Head of caudate nucleus (tissue), 42 donors: ENCODE data around the gene AIFM3.
A peak's percentile ranks its signal among the peaks of the same experiment; 100 is the strongest.
"Not testable (repeated sequence)": the region's sequence is repeated elsewhere in the genome, so short reads cannot be mapped to it uniquely, and the experiment has no call there.

ENCODE experiments used
- DNase-seq, 42 donors: peaks; one replicate each; pipeline versions ENCODE4 v3.0.0 to v3.0.0-alpha.2; 2020 to 2021; ENCODE audit warnings: mixed read lengths in 7 of 42
- intact Hi-C: fragments of 100-400 bp; cut with DNase I; formaldehyde crosslinking; loops from one replicate; pipeline ENCODE4 v1.15.0; 2022

Gene AIFM3

DNA sequence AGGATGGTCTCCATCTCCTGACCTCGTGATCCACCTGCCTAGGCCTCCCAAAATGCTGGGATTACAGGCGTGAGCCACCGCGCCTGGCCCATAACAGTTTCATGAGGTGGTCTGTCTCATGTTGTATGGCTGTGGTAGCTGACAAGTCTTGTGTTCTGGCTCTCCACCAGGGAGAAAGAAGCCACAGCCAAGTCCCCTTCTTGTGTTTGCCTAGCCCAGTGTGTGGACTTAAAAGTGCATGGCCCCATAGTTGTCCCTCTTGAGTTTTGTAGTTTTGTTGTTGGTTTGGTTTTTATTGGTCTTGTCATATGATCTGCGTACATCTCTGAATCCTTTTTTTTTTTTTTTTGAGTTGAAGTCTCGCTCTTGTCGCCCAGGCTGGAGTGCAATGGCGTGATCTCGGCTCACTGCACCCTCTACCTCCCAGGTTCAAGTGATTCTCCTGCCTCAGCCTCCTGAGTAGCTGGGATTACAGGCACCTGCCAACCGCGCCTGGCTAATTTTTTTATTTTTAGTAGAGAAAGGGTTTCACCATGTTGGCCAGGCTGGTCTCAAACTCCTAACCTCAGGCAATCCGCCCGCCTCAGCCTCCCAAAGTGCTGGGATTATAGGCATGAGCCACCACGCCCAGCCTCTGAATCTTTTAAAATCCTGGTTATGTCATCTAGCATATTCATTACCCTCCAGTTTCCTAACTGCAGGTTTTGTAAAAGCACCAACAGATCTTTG, 27.4 kb upstream of the AIFM3 start:
- intact Hi-C loops, DNase-seq: not testable (repeated sequence)

DNA sequence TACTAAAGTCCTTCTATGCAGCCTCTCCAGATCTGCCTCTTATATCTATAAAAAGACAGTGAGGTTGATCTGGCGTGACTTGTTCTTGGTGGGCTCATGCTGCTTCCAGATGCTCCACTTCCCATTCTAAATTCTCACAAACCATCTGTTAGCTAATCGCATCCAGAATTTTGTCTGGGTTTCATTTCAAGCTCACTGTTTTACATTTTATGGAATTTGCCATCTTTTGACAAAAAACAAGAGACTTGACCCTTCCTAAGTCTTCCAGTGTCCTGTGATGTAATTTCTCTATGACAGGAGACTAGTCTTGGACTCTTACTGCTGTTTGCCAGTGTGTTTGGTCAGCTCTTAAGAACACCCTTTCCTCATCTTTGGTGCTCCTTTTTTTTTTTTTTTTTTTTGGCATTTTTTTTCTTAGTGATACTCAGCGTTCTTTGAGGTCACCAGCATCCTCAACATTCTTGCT, 26.8 kb upstream of the AIFM3 start:
- intact Hi-C loops = no loop called here
- no peak for DNase-seq

- intact Hi-C loops = no loop called here
Observed at GRCh38 chr22:20940904-20941385, 26.1 kb upstream of the AIFM3 start.

DNA sequence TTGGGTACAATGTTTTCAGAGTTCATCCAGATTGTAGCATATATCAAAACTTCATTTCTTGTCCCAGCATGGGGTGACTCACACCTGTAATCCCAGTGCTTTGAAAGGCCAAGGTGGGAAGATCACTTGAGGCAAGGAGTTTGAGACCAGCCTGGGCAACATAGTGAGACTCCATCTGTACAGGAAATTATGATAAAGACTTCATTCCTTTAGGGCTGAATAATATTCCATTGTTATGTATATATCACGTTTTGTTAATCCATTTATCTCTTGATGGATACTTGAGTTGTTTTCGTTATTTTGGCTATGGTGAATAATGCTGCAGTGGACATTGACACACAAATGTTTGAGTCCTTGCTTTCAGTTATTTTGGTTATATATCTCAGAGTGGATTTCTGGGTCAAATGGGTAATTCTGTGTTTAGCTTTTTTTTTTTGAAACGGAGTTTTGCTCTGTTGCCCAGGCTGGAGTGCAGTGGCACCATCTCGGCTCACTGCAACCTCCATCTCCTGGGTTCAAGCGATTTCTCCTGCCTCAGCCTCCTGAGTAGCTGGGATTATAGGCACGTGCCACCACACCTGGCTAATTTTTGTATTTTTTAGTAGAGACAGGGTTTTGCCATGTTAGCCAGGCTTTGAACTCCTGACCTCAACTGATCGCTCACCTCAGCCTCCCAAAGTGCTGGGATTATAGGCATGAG, 24.7 kb upstream of the AIFM3 start:
- intact Hi-C loops, DNase-seq: not testable (repeated sequence)

More at GRCh38 chr22:20940904-20941385, 26.1 kb upstream of the AIFM3 start:
- no peak for DNase-seq

GRCh38 chr22:20943104-20943933, 23.7 kb upstream of the AIFM3 start:
- intact Hi-C loops = no loop called here
- DNase-seq = no peak

GRCh38 chr22:20944042-20944441, 23.0 kb upstream of the AIFM3 start:
- no peak for DNase-seq
- intact Hi-C loops = no loop called here

GRCh38 chr22:20945578-20945934, 21.5 kb upstream of the AIFM3 start:
- intact Hi-C loops = no loop called here
- no peak for DNase-seq

DNA sequence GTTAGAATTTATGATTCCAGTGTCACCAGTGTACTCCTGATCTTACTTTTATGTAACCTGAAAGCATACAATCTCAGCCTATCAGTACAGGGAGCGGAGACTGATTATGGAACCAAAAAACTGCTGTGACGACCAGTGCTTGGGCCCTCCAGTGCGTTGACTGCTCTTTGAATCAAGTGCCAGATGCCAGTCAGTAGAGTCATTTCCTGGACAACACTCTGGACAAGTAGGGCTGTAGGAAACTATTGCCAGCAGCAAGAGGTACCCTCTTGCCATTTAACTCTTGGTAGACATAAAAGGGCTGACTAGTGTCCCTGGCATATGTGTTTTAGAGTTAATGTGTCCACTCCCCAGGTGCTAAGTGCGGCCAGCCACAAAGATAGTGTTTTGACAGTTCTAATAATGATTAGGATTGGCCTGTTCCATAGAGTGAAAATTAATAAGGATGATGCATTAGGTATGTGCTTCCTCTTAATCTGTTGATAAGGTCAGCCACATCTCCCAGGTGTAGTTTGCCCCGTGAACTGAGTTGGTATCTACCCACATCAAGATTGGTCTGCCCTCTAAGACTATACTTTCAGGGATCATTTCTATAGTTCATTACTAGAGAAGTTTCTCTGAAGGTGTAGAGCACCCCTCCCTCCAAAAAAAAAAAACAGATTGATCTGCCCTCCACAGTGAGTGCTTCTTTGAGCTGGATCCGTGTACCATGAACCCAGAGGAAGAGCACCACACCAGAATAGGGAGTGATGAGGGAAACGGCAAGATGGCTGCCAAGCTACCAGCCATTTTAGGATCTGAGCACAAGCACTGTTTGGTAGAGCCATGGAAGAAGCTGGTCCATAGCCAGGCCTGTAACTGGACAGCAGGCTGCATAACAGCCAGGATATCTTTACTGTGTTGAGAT, 20.7 kb upstream of the AIFM3 start:
- intact Hi-C loops = no loop called here
- DNase-seq = no peak

DNA sequence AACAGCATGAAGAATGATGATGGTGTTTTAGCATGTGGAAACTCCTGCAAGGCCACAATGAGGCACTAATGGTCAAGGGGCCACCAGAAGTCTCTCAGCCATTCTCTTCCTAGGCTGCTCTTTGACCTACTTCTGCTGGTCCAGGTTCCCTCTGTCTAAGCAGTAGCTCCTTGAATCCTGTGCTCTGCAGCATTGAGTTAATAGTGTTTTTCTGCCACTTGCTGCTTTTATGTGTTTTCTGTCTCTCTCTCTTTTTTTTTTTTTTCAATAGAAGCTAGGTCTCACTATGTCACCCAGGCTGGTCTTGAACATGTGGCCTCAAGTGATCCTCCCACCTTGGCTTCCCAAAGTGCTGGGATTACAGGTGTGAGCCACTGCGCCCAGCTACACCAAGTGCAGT, 20.1 kb upstream of the AIFM3 start:
- DNase-seq = no peak
- intact Hi-C loops = no loop called here

- intact Hi-C loops = no loop called here
- no peak for DNase-seq
Observed at GRCh38 chr22:20948450-20948849, 18.6 kb upstream of the AIFM3 start.

DNA sequence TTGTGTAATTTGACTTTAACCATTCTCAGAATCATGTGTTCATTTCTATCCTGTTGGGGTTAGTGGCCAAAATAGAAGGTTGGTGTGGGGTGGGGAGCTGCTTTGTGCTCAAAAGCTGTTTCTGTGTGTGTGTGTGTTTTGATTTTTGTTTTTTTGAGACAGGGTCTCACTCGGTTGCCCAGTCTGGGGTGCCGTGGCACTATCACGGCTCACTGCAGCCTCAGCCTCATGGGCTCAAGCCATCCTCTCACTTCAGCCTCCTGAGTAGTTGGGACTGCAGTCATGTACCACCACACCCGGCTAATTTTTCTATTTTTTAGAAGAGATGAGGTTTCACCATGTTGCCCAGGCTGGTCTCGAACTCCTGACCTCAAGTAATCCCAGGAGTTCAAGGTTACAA, 18.1 kb upstream of the AIFM3 start:
- intact Hi-C loops = no loop called here
- no peak for DNase-seq

- intact Hi-C loops = no loop called here
- peak in 1 of 42 donors; percentile 12 for DNase-seq
Observed at GRCh38 chr22:20949698-20950183, 17.3 kb upstream of the AIFM3 start.

- peak in 1 of 42 donors; percentile 22 for DNase-seq
- intact Hi-C loops = no loop called here
Observed at GRCh38 chr22:20951151-20951931, 15.7 kb upstream of the AIFM3 start.

DNA sequence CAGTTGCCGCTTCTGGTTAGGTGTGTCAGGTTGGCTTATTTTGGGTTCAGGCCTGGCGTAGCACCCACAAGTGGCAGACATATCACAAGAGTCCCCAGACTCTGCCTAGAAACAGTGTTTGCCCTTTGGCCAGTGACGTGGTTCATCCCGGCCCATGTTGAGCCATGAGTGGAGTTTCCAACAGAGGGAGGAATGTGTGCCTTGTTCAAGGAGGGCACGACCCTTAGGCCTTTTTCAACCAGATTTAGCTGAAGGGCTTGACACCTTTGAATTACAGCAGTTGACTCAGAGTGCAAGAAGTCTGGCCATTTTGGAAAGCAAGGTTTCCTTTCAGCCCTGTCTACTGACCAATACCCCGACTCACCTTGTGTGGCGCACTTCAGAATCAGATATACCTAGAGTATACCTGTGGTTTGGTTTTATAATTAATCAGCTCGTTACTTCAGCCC, 15.1 kb upstream of the AIFM3 start:
- no peak for DNase-seq
- intact Hi-C loops = no loop called here

DNA sequence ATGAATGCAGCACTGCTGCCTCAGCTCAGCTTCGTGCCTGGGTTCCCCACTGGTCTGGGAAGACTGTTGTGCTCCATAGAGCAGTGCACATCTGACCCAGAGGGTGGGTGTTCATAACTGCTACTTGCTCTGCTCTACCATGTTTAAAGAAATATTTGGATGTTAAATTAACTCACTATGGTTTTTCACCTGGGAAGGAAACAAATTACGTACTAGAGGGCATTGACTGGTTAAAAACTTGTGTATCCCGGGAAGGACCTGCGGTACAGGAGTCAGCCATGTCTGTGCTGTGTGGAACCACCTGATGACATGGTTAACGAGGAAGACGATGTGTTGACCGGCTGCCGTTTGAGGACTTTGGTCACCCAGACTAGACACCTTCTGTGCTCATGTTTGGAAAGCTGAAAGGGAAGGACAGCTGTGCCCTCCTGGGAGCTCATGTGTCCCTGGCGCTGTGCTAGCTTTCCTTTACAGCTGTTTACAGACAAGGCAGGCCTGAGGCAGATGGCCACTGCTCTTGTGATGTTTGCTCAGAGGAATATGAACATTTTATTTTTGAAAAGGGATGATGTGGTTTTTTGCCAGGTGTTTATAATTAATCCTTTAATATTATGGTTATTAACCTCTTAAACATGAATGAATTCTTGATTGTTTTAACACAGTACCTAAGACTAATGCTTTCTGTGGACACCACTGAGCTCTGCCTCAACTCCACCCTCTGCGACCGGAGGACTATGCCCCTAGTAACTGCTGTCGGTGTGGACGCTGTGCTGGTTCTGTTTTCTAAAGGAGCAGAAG, 14.3 kb upstream of the AIFM3 start:
- no peak for DNase-seq
- intact Hi-C loops = no loop called here

GRCh38 chr22:20953342-20953608, 13.8 kb upstream of the AIFM3 start:
- intact Hi-C loops = no loop called here

More at GRCh38 chr22:20953342-20953608, 13.8 kb upstream of the AIFM3 start:
- no peak for DNase-seq
